Parathyroid adenoma (tissue), 2 donors: Measurements from ENCODE around the gene ABCC11.
A peak's percentile ranks its signal among the peaks of the same experiment; 100 is the strongest.
"Not testable (repeated sequence)": the region's sequence is repeated elsewhere in the genome, so short reads cannot be mapped to it uniquely, and the experiment has no call there.

Experiments used
- H2AFZ ChIP-seq: fragments of 300-600 bp; sonication (generic); one replicate; pipeline ENCODE4 v1.7.0; 2017; ENCODE audit warnings: antibody characterized with exemption, mild to moderate bottlenecking
- H3K27ac ChIP-seq: fragments of 300-600 bp; sonication (generic); one replicate; pipeline ENCODE4 v1.7.0; 2017
- H3K27me3 ChIP-seq: fragments of 300-600 bp; sonication (generic); one replicate; pipeline ENCODE4 v1.7.0; 2017; ENCODE audit warnings: low read length; ENCODE audit not compliant: control insufficient read depth, insufficient read depth
- H3K36me3 ChIP-seq: fragments of 300-600 bp; sonication (generic); one replicate; pipeline ENCODE4 v1.7.0; 2017; ENCODE audit warnings: low read length; ENCODE audit not compliant: control insufficient read depth, insufficient read depth
- H3K4me1 ChIP-seq: fragments of 300-600 bp; sonication (generic); one replicate; pipeline ENCODE4 v1.7.0; 2017; ENCODE audit warnings: control low read depth
- H3K4me2 ChIP-seq: fragments of 300-600 bp; sonication (generic); one replicate; pipeline ENCODE4 v1.7.0; 2017; ENCODE audit warnings: low read length
- H3K4me3 ChIP-seq: fragments of 300-600 bp; sonication (generic); one replicate; pipeline ENCODE4 v1.7.0; 2017; ENCODE audit warnings: low read depth, low read length
- H3K79me2 ChIP-seq: fragments of 300-600 bp; sonication (generic); one replicate; pipeline ENCODE4 v1.7.0; 2017; ENCODE audit warnings: control low read depth
- H3K9ac ChIP-seq: fragments of 300-600 bp; sonication (generic); one replicate; pipeline ENCODE4 v1.7.0; 2017; ENCODE audit warnings: mild to moderate bottlenecking
- H3K9me3 ChIP-seq: fragments of 300-600 bp; sonication (generic); one replicate; pipeline ENCODE4 v1.7.0; 2017; ENCODE audit warnings: low read length; ENCODE audit not compliant: control insufficient read depth
- TF ChIP-seq, protein P1 (sequence below): fragments of 300-600 bp; sonication (generic); IDR thresholded peaks from one replicate; pipeline ENCODE4 v1.7.0; 2017; ENCODE audit warnings: antibody characterized with exemption, mild to moderate bottlenecking
- donor health status: primary hyperparathyroidism.

Gene ABCC11

GRCh38 chr16:48168075-48168474 lies 79.3 kb downstream of the ABCC11 start:
- no peak overlapping the region for H3K27ac ChIP-seq
- no peaks in the 10 kb centered on the region for H3K27me3 ChIP-seq
- H3K9me3 ChIP-seq: no peaks in the 10 kb centered on the region
- H3K4me2 ChIP-seq: no peak overlapping the region
- no peak overlapping the region for H3K9ac ChIP-seq
- H3K4me3 ChIP-seq: no peak overlapping the region
- H3K4me1 ChIP-seq: no peaks in the 10 kb centered on the region
- H2AFZ ChIP-seq: no peak overlapping the region
- H3K36me3 ChIP-seq: no peaks in the 10 kb centered on the region
- TF ChIP-seq, protein P1, sequence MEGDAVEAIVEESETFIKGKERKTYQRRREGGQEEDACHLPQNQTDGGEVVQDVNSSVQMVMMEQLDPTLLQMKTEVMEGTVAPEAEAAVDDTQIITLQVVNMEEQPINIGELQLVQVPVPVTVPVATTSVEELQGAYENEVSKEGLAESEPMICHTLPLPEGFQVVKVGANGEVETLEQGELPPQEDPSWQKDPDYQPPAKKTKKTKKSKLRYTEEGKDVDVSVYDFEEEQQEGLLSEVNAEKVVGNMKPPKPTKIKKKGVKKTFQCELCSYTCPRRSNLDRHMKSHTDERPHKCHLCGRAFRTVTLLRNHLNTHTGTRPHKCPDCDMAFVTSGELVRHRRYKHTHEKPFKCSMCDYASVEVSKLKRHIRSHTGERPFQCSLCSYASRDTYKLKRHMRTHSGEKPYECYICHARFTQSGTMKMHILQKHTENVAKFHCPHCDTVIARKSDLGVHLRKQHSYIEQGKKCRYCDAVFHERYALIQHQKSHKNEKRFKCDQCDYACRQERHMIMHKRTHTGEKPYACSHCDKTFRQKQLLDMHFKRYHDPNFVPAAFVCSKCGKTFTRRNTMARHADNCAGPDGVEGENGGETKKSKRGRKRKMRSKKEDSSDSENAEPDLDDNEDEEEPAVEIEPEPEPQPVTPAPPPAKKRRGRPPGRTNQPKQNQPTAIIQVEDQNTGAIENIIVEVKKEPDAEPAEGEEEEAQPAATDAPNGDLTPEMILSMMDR: no peak
- H3K79me2 ChIP-seq: no peaks in the 10 kb centered on the region

DNA sequence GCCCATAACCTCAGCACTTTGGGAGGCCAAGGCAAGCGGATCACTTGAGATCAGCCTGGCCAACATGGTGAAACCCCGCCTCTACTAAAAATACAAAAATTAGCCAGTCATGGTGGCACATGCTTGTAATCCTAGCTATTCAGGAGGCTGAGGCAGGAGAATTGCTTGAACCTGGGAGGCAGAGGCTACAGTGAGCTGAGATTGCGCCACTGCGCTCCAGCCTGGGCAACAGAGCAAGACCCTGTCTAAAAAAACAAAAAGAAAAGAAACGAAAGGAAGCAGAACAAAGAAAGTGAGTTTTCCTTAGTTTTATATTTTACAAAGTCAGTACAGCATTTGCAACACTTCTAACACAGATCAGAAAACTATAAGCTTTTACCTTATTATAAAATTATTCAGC lies 80.7 kb downstream of the ABCC11 start:
- not testable (repeated sequence) for H3K27ac ChIP-seq, H3K79me2 ChIP-seq, H3K9me3 ChIP-seq, H3K4me2 ChIP-seq, H2AFZ ChIP-seq, H3K9ac ChIP-seq, H3K4me3 ChIP-seq, H3K36me3 ChIP-seq, H3K4me1 ChIP-seq, H3K27me3 ChIP-seq

- no peaks in the 10 kb centered on the region for H3K79me2 ChIP-seq
- no peaks in the 10 kb centered on the region for H3K9me3 ChIP-seq
- no peak overlapping the region for H3K4me3 ChIP-seq
- no peak overlapping the region for H3K4me2 ChIP-seq
- no peaks in the 10 kb centered on the region for H3K36me3 ChIP-seq
- no peaks in the 10 kb centered on the region for H3K27me3 ChIP-seq
- H3K4me1 ChIP-seq: no peaks in the 10 kb centered on the region
- H2AFZ ChIP-seq: no peak overlapping the region
- no peak overlapping the region for H3K27ac ChIP-seq
- H3K9ac ChIP-seq: no peak overlapping the region
- TF ChIP-seq, protein P1: no peak
Measured at GRCh38 chr16:48165961-48166578, 81.3 kb downstream of the ABCC11 start.

- Histone ChIP-seq H3K79me2 (no peaks in the 10 kb centered on the region), H3K36me3 (no peaks in the 10 kb centered on the region), H3K4me2 (no peak overlapping the region), H3K4me3 (no peak overlapping the region), H3K27me3 (no peaks in the 10 kb centered on the region), H2AFZ (peak overlapping the region; percentile 47), H3K9me3 (no peaks in the 10 kb centered on the region), H3K9ac (no peak overlapping the region), H3K27ac (no peak overlapping the region), H3K4me1 (no peaks in the 10 kb centered on the region)
- TF ChIP-seq, protein P1: peak; percentile 75
Measured at GRCh38 chr16:48164907-48165715, 82.2 kb downstream of the ABCC11 start.

GRCh38 chr16:48162839-48163410 lies 84.4 kb downstream of the ABCC11 start:
- no peaks in the 10 kb centered on the region for H3K4me1 ChIP-seq
- no peaks in the 10 kb centered on the region for H3K79me2 ChIP-seq
- H3K27ac ChIP-seq: no peak overlapping the region
- H3K27me3 ChIP-seq: no peaks in the 10 kb centered on the region
- H3K9me3 ChIP-seq: no peaks in the 10 kb centered on the region
- no peak overlapping the region for H2AFZ ChIP-seq
- no peak overlapping the region for H3K4me2 ChIP-seq
- TF ChIP-seq, protein P1: no peak
- no peak overlapping the region for H3K9ac ChIP-seq
- no peak overlapping the region for H3K4me3 ChIP-seq
- H3K36me3 ChIP-seq: no peaks in the 10 kb centered on the region
